ENCODE results near the gene AUTS2.

The AUTS2 gene

GRCh38 chr7:70068531-70068930 lies 470.3 kb downstream of the AUTS2 start:
- no peak for DNase-seq (ENCODE audit: low read depth)

- DNase-seq (ENCODE audit: low read depth): no peak
Observed at GRCh38 chr7:70069977-70070376, 471.7 kb downstream of the AUTS2 start.

GRCh38 chr7:70071766-70072165 lies 473.5 kb downstream of the AUTS2 start:
- DNase-seq (ENCODE audit: low read depth): no peak

- no peak for DNase-seq (ENCODE audit: low read depth)
Observed at GRCh38 chr7:70072220-70072619, 473.9 kb downstream of the AUTS2 start.

GRCh38 chr7:70076325-70076724 lies 478.1 kb downstream of the AUTS2 start:
- no peak for DNase-seq (ENCODE audit: low read depth)

- no peak for DNase-seq (ENCODE audit: low read depth)
Observed at GRCh38 chr7:70082099-70082611, 483.9 kb downstream of the AUTS2 start.

- no peak for DNase-seq (ENCODE audit: low read depth)
Observed at GRCh38 chr7:70091362-70091761, 493.1 kb downstream of the AUTS2 start.

GRCh38 chr7:70092314-70093204 lies 494.3 kb downstream of the AUTS2 start:
- DNase-seq (ENCODE audit: low read depth): no peak

- no peak for DNase-seq (ENCODE audit: low read depth)
Observed at GRCh38 chr7:70093205-70093904, 495.1 kb downstream of the AUTS2 start.

GRCh38 chr7:70094831-70095230 lies 496.6 kb downstream of the AUTS2 start:
- DNase-seq (ENCODE audit: low read depth): no peak

GRCh38 chr7:70097645-70098044 lies 499.4 kb downstream of the AUTS2 start:
- DNase-seq (ENCODE audit: low read depth): no peak

GRCh38 chr7:70098133-70098561 lies 499.9 kb downstream of the AUTS2 start:
- DNase-seq (ENCODE audit: low read depth): no peak

GRCh38 chr7:70098905-70099672 lies 500.8 kb downstream of the AUTS2 start:
- no peak for DNase-seq (ENCODE audit: low read depth)

- no peak for DNase-seq (ENCODE audit: low read depth)
Observed at GRCh38 chr7:70104243-70104642, 506.0 kb downstream of the AUTS2 start.

GRCh38 chr7:70113078-70113477 lies 514.8 kb downstream of the AUTS2 start:
- DNase-seq (ENCODE audit: low read depth): no peak

GRCh38 chr7:70113536-70113935 lies 515.3 kb downstream of the AUTS2 start:
- DNase-seq (ENCODE audit: low read depth): no peak

- no peak for DNase-seq (ENCODE audit: low read depth)
Observed at GRCh38 chr7:70114806-70115205, 516.5 kb downstream of the AUTS2 start.

- DNase-seq (ENCODE audit: low read depth): no peak
Observed at GRCh38 chr7:70116244-70116643, 518.0 kb downstream of the AUTS2 start.

GRCh38 chr7:70116867-70117266 lies 518.6 kb downstream of the AUTS2 start:
- no peak for DNase-seq (ENCODE audit: low read depth)

- DNase-seq (ENCODE audit: low read depth): no peak
Observed at GRCh38 chr7:70120851-70121250, 522.6 kb downstream of the AUTS2 start.

- DNase-seq (ENCODE audit: low read depth): no peak
Observed at GRCh38 chr7:70131817-70132216, 533.5 kb downstream of the AUTS2 start.

GRCh38 chr7:70132226-70132851 lies 534.1 kb downstream of the AUTS2 start:
- DNase-seq (ENCODE audit: low read depth): no peak
